HCT116 (cell line): ENCODE results near the gene DOCK2.

Source experiments
- CTCF ChIP-seq, 3 experiments: fragments of 200-600 bp in 1 of 3; sonication (generic) in 1 of 3; IDR thresholded peaks in 2 of 3; conservative IDR thresholded peaks in 1 of 3; 2 replicates each; pipeline ENCODE4 v1.5.1; 2012 to 2017; ENCODE audit warnings: low read depth in 2 of 3, low read length in 2 of 3, antibody characterized with exemption in 1 of 3, borderline replicate concordance in 1 of 3, control low read depth in 1 of 3, mild to moderate bottlenecking in 1 of 3, mixed read lengths in 1 of 3, mixed run types in 1 of 3, moderate library complexity in 1 of 3; ENCODE audit not compliant: insufficient read depth in 1 of 3
- POLR2A ChIP-seq: IDR thresholded peaks from 2 replicates; pipeline ENCODE4 v1.7.0; 2011; ENCODE audit warnings: borderline replicate concordance; ENCODE audit not compliant: insufficient read depth, insufficient read length; ENCODE audit errors: extremely low read depth

GRCh38 chr5:169871826-169872490, 234.9 kb downstream of the DOCK2 start:
- TF ChIP-seq CTCF (IDR thresholded peaks at IDR 0.05 in 2 of 3, conservative IDR thresholded peaks at IDR 0.05 in 1 of 3; ENCODE audit: borderline replicate concordance in 1 of 3, insufficient read depth in 1 of 3, low read depth in 2 of 3, low read length in 2 of 3) (no peak), POLR2A (no peak)
